ENCODE measurements around the gene STAG3. TPM values are rescaled to one million over a fixed set of nuclear protein-coding genes. Genes with fewer than 3 reads are reported as not detected.

STAG3 gene
- total RNA-seq, 3 donors from 2014 or later = 2.4 to 6.4 (median 2.8) TPM

DNA sequence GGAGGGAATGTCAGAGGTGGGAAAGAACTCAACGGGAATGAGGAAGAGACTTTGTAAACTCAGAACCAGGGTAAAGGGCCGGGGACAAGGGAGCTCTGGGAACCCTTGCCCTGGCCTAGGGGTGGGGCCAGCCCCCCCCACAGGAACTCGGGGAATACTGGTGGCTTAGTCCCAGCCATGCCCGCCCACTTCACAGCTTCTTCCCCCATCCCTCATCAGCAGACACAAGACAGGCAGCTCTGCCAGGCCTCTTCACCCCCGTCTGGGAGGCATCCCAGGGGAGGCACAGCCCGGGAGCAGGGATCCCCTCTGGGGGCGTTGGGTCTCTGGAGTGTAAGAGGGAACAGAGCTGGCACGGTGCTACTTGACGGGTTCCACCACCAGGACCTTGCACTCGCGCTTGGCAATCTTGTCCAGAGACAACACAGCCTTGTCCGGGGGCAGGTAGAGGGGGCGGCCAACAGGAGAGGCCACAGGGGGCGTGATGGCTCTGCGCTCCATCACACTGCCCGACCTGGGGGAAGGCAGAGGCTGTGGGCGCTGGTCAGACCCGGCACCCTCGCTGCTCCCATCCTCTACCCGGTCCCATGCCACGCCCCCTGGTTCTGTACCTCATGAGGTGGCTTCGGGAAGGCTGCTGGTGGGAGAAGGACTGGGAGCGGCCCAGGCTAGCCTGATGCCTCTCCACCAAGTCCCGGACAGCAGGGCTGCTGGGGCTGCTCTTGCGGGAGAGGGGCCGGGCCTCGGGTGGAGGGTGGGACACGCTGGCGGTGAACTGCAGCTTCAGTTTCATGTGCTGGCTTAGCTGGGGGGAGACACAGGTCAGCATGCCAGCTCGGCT is 22.8 kb upstream of the STAG3 start:
- TF ChIP-seq, protein P1, sequence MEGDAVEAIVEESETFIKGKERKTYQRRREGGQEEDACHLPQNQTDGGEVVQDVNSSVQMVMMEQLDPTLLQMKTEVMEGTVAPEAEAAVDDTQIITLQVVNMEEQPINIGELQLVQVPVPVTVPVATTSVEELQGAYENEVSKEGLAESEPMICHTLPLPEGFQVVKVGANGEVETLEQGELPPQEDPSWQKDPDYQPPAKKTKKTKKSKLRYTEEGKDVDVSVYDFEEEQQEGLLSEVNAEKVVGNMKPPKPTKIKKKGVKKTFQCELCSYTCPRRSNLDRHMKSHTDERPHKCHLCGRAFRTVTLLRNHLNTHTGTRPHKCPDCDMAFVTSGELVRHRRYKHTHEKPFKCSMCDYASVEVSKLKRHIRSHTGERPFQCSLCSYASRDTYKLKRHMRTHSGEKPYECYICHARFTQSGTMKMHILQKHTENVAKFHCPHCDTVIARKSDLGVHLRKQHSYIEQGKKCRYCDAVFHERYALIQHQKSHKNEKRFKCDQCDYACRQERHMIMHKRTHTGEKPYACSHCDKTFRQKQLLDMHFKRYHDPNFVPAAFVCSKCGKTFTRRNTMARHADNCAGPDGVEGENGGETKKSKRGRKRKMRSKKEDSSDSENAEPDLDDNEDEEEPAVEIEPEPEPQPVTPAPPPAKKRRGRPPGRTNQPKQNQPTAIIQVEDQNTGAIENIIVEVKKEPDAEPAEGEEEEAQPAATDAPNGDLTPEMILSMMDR (IDR thresholded peaks at IDR 0.05) = no peak
- intact Hi-C loops (cut with DNase I, micrococcal nuclease) = no loop called here
- Histone ChIP-seq H3K4me1 (ENCODE audit: low read depth) (peaks cover 75% of the 10 kb centered on the region), H3K9me3 (no peaks in the 10 kb centered on the region), H3K4me3 (no peak overlapping the region), H3K36me3 (ENCODE audit: low read depth) (no peaks in the 10 kb centered on the region)
- peak; percentile 82 to 86 (median 83) for DNase-seq
- peak; percentile 56 for ATAC-seq

DNA sequence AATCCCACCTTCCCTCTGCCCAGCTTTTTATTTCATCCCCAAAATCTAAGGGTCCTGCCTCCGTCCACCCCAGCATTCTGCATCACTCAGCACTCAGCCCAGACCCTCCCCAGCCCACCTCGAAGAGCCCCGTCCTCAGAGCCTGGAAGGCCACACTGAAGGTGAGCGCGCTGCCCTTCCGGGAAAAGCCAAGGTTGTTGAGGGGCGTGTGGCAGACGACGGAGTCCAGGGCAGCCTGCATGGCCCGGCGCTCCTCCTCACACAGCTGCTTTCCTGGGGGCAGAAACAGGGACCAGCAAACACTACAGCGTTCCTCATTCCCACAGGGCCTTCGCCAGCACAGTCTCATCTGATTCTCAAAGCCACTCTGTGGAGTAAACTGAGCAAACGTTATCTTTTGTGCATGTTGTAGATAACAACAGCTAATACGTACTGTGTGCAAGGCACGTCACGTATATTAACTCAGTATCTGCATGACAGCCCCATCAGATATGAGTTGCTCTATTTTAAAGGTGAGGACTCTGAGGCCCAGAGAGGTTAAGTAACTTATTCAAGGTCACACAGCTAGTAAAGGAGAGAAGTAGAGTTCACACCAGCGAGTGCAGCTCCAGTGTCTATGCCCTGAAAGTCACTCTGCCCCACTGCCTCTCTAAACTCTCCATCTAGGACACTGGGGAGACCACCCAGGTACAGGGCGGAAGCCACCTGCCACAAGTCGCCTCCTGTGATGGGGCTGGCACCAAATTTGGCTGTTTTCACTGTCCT is 22.0 kb upstream of the STAG3 start:
- no peaks in the 10 kb centered on the region for H3K36me3 ChIP-seq (ENCODE audit: low read depth)
- H3K4me3 ChIP-seq = no peak overlapping the region
- H3K4me1 ChIP-seq (ENCODE audit: low read depth) = peaks cover 66% of the 10 kb centered on the region
- H3K9me3 ChIP-seq = no peaks in the 10 kb centered on the region
- DNase-seq (peak in 1 of 3 donors; percentile 58), ATAC-seq (no peak)
- intact Hi-C loops (cut with DNase I, micrococcal nuclease) = no loop called here
- TF ChIP-seq, protein P1 (IDR thresholded peaks at IDR 0.05) = no peak

DNA sequence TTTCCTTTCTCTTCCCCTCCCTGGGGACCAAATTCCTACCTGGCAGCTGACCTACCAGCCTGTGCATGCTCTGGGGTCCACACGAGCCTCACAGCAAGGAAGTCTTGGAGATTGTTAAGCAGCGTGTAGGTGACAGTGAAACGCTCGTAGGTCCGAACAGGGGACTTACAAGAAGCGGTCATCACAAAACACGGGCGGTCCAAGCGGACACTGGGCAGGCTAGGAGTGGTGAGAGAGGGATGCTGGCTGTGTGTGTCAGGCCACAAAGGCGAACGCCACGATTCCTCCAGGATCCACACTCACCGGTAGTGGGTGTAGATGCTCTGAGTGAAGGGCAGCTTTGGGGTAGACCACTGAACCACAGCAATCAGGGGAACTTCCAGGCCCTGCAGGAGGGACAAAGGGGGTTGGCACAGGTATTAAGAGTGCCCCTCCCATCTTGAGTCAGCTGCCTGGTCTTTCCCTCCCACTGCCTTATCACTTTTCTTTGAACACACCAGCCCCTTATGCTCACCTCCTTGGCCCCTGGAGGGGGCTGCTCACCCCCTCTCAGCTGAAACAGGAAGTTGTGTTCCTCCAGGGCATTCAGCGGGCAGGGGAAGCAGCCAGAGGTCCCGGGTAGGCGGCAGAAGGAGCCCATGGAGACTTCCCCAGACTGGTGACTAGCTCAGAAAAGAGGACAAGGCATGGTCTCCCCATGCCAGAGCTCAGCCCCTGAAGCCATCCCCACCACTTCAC is 21.2 kb upstream of the STAG3 start:
- TF ChIP-seq, protein P1 (IDR thresholded peaks at IDR 0.05) = no peak
- peaks cover 63% of the 10 kb centered on the region for H3K4me1 ChIP-seq (ENCODE audit: low read depth)
- no peaks in the 10 kb centered on the region for H3K36me3 ChIP-seq (ENCODE audit: low read depth)
- ATAC-seq = no peak
- no peak overlapping the region for H3K4me3 ChIP-seq
- intact Hi-C loops (cut with DNase I, micrococcal nuclease) = no loop called here
- peak in 1 of 3 donors; percentile 55 for DNase-seq
- no peaks in the 10 kb centered on the region for H3K9me3 ChIP-seq

DNA sequence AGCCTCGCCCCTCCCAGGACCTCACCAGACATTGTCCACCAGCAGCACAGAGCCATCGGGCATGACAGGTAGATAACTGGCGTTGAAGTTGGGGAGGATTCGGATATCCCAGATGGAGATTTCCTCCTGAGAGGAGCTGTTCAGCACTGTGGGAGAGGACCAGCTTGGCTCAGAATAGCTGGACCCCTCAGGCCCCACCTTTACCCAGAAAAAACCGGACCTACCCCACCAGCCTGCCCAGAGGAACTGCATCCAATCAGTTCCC is 20.7 kb upstream of the STAG3 start:
- DNase-seq (no peak), ATAC-seq (no peak)
- H3K9me3 ChIP-seq = no peaks in the 10 kb centered on the region
- intact Hi-C loops (cut with DNase I, micrococcal nuclease) = no loop called here
- peaks cover 58% of the 10 kb centered on the region for H3K4me1 ChIP-seq (ENCODE audit: low read depth)
- no peak overlapping the region for H3K4me3 ChIP-seq
- H3K36me3 ChIP-seq (ENCODE audit: low read depth) = no peaks in the 10 kb centered on the region
- TF ChIP-seq, protein P1 (IDR thresholded peaks at IDR 0.05) = no peak

DNA sequence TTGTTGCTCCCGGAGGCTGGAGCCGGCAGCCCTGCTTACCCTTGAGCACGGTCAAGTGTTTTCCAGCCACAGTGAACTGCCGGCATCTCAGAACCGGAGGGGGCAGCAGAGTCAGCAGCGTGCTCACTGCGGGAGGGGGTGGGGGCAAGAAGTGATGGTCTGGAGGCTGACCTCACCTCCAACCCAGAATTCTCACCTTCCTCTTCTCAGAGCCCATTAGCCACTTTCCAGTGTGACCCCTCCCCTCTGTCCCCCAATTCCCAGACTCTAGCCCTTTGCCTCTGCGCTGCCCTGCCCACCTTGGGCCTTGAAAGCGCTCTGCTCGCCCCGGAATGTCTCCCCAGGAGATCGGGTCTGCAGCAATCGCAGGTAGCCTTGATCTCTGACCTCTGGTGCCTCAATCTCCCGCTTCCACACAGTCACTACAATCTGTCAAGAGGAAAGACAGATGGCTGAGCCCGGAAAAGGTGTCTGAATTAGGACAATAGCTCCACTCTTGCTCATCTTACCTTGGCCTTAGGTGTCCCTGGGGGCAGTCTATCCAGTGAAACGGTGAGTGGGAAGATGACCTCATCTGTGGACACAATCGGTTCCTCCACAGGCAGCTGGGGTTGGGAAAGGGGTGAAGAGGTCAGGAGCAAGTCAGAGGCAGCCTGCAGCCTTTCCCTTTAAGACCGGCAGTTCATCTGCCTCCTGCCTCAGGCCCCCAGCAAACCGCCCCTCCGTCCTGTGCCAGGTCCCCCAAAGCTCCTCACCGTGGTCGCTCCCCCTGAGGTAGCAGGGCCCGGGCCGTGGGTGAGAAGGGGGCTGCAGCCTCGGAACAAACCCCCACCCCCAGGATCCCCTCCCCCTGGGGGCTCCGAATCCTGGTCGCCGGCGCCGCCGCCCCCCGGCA is 20.1 kb upstream of the STAG3 start:
- peak; percentile 37 for ATAC-seq
- TF ChIP-seq, protein P1 (IDR thresholded peaks at IDR 0.05) = no peak
- H3K4me1 ChIP-seq (ENCODE audit: low read depth) = peaks cover 53% of the 10 kb centered on the region
- intact Hi-C loops (cut with DNase I, micrococcal nuclease) = no loop called here
- H3K4me3 ChIP-seq = peak overlapping the region; percentile 75
- peak in 2 of 3 donors; percentile 54 to 72 for DNase-seq
- no peaks in the 10 kb centered on the region for H3K36me3 ChIP-seq (ENCODE audit: low read depth)
- H3K9me3 ChIP-seq = no peaks in the 10 kb centered on the region

Data from mucosa of descending colon (tissue), 3 donors.